OCI-LY3 (cell line): ENCODE results near the gene SETBP1.

Source experiments
- H2AFZ ChIP-seq: fragments of 200-600, 300-600 bp; shearing (Covaris generic); 2 replicates; pipeline ENCODE4 v1.6.0; 2014; ENCODE audit warnings: antibody characterized with exemption, low read depth, low read length
- H3K27ac ChIP-seq: fragments of 200-600, 300-600 bp; sonication (generic); 2 replicates; pipeline ENCODE4 v1.5.1; 2014; ENCODE audit warnings: mild to moderate bottlenecking, low read length, moderate library complexity, mixed read lengths
- H3K27me3 ChIP-seq: fragments of 200-600, 300-600 bp; sonication (generic); 2 replicates; pipeline ENCODE4 v1.6.1; 2014; ENCODE audit warnings: low read depth, low read length, mixed read lengths
- H3K36me3 ChIP-seq: fragments of 200-600, 300-600 bp; sonication (generic); replicated peaks from 2 replicates; pipeline ENCODE3; 2014; ENCODE audit warnings: low read depth, low read length, mixed read lengths
- H3K4me1 ChIP-seq: fragments of 300-600, 200-600 bp; sonication (generic); 2 replicates; pipeline ENCODE4 v1.6.1; 2014; ENCODE audit warnings: low read length, mixed read lengths
- H3K4me2 ChIP-seq: fragments of 200-600, 300-600 bp; sonication (generic); 2 replicates; pipeline ENCODE4 v1.6.1; 2014; ENCODE audit warnings: low read length, mixed read lengths
- H3K4me3 ChIP-seq: fragments of 300-600, 200-600 bp; sonication (generic); 2 replicates; pipeline ENCODE4 v1.5.1; 2014; ENCODE audit warnings: antibody characterized with exemption, mild to moderate bottlenecking, low read length, moderate library complexity
- H3K79me2 ChIP-seq: fragments of 300-600, 200-600 bp; shearing (Covaris generic); 2 replicates; pipeline ENCODE4 v1.6.1; 2014; ENCODE audit warnings: mild to moderate bottlenecking, low read length, mixed read lengths
- H3K9ac ChIP-seq: fragments of 300-600, 200-600 bp; shearing (Covaris generic); 2 replicates; pipeline ENCODE4 v1.6.0; 2014; ENCODE audit warnings: mild to moderate bottlenecking, low read length, moderate library complexity
- H3K9me3 ChIP-seq: fragments of 200-600, 300-600 bp; shearing (Covaris generic); 2 replicates; pipeline ENCODE4 v1.6.1; 2014; ENCODE audit warnings: low read length, mixed read lengths; ENCODE audit not compliant: insufficient read depth
- H4K20me1 ChIP-seq: fragments of 200-600, 300-600 bp; sonication (generic); 2 replicates; pipeline ENCODE4 v1.6.1; 2016; ENCODE audit warnings: low read length, mixed read lengths; ENCODE audit not compliant: insufficient read depth
- CTCF ChIP-seq: fragments of 200-600, 300-600 bp; sonication (generic); IDR thresholded peaks from 2 replicates; pipeline ENCODE4 v1.5.1; 2014; ENCODE audit warnings: antibody characterized with exemption, low read length, low read depth
- EZH2phosphoT487 ChIP-seq: fragments of 200-600 bp; shearing (Covaris generic); IDR thresholded peaks from 2 replicates; pipeline ENCODE4 v1.6.1; 2018; ENCODE audit warnings: antibody characterized with exemption, mixed run types, low read depth

The SETBP1 gene

GRCh38 chr18:44725300-44726058 lies 44.8 kb downstream of the SETBP1 start:
- Histone ChIP-seq H3K79me2 (peaks cover 26% of the 10 kb centered on the region), H3K36me3 (peaks cover 7% of the 10 kb centered on the region), H3K4me3 (peak overlapping the region; percentile 61), H3K4me2 (peak overlapping the region; percentile 81), H3K4me1 (peaks cover 78% of the 10 kb centered on the region), H3K9me3 (no peaks in the 10 kb centered on the region), H3K9ac (peak overlapping the region; percentile 52), H3K27ac (peak overlapping the region; percentile 72), H3K27me3 (0 out of 2 replicates have a peak, but pooled peaks cover 3% of the 10 kb centered on the region), H4K20me1 (no peaks in the 10 kb centered on the region), H2AFZ (no peak overlapping the region)
- no peak for TF ChIP-seq EZH2phosphoT487
- no peak for TF ChIP-seq CTCF

- Histone ChIP-seq H3K4me1 (peaks cover 84% of the 10 kb centered on the region), H3K27me3 (0 out of 2 replicates have a peak, but pooled peaks cover 3% of the 10 kb centered on the region), H2AFZ (no peak overlapping the region), H3K4me3 (peak overlapping the region; percentile 61), H3K36me3 (peaks cover 13% of the 10 kb centered on the region), H3K27ac (peak overlapping the region; percentile 72), H3K4me2 (peak overlapping the region; percentile 81), H3K79me2 (peaks cover 30% of the 10 kb centered on the region), H3K9ac (peak overlapping the region; percentile 52), H4K20me1 (no peaks in the 10 kb centered on the region), H3K9me3 (no peaks in the 10 kb centered on the region)
- TF ChIP-seq CTCF = no peak
- no peak for TF ChIP-seq EZH2phosphoT487
Observed at GRCh38 chr18:44726059-44726421, 45.4 kb downstream of the SETBP1 start.

GRCh38 chr18:44727291-44727690 lies 46.6 kb downstream of the SETBP1 start:
- Histone ChIP-seq H3K79me2 (peaks cover 30% of the 10 kb centered on the region), H3K4me3 (no peak overlapping the region), H3K9me3 (no peaks in the 10 kb centered on the region), H3K36me3 (peaks cover 25% of the 10 kb centered on the region), H3K27me3 (0 out of 2 replicates have a peak, but pooled peaks cover 3% of the 10 kb centered on the region), H3K4me2 (no peak overlapping the region), H3K4me1 (peaks cover 85% of the 10 kb centered on the region), H4K20me1 (no peaks in the 10 kb centered on the region), H3K9ac (no peak overlapping the region), H3K27ac (no peak overlapping the region), H2AFZ (no peak overlapping the region)
- TF ChIP-seq EZH2phosphoT487 (no peak), CTCF (no peak)

GRCh38 chr18:44729631-44730101 lies 49.0 kb downstream of the SETBP1 start:
- no peak overlapping the region for H3K27ac ChIP-seq
- H3K4me1 ChIP-seq = peaks cover 77% of the 10 kb centered on the region
- no peaks in the 10 kb centered on the region for H4K20me1 ChIP-seq
- no peak overlapping the region for H2AFZ ChIP-seq
- H3K27me3 ChIP-seq = 0 out of 2 replicates have a peak, but pooled peaks cover 3% of the 10 kb centered on the region
- peaks cover 27% of the 10 kb centered on the region for H3K36me3 ChIP-seq
- H3K79me2 ChIP-seq = peaks cover 21% of the 10 kb centered on the region
- H3K9me3 ChIP-seq = no peaks in the 10 kb centered on the region
- H3K4me2 ChIP-seq = no peak overlapping the region
- H3K4me3 ChIP-seq = no peak overlapping the region
- no peak for TF ChIP-seq EZH2phosphoT487
- TF ChIP-seq CTCF = no peak
- H3K9ac ChIP-seq = no peak overlapping the region
